GM19372 (cell line): Measurements from ENCODE around the gene GPR157.
"Not testable (repeated sequence)": the region's sequence is repeated elsewhere in the genome, so short reads cannot be mapped to it uniquely, and the experiment has no call there.

Experiments
- ATAC-seq: cut with Tn5 transposase; IDR thresholded peaks from one replicate; pipeline ENCODE4 v1.9.1; 2021; ENCODE audit warnings: mild to moderate bottlenecking, low read depth, moderate library complexity; ENCODE audit not compliant: unreplicated experiment

GPR157 gene

DNA sequence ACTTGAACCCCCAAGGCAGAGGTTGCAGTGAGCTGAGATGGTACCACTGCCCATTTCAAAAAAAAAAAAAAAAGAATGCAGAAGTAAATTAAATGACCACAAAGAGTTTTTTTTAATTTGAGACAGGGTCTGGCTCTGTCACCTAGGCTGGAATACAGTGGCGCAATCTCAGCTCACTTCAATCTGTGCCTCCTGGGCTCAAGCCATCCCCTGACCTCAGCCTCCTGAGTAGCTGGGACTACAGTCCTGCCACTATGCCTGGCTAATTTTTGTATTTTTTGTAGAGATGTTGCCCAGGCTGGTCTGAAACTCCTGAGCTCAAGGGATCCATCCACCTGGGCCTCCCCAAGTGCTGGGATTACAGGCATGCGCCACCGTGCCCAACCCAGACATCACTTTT lies 20.2 kb upstream of the GPR157 start:
- no peak for ATAC-seq

DNA sequence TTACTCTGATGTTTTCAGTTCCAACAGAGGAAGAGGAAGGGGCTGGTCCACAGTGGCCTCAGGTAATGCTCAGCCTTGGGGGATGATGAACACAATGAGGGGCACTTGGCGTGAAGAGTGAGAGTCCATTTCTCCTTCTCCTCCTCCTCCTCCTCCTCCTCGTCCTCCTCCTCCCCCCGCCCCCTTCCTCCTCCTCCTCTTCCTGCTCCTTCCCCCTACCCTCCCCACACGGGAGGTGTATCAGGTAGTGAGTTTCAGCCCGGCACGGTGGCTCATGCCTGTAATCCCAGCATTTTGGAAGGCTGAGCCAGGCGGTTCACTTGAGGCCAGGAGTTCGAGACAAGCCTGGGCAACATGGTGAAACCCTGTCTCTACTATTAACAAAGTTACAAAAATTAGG lies 17.3 kb upstream of the GPR157 start:
- no peak for ATAC-seq

DNA sequence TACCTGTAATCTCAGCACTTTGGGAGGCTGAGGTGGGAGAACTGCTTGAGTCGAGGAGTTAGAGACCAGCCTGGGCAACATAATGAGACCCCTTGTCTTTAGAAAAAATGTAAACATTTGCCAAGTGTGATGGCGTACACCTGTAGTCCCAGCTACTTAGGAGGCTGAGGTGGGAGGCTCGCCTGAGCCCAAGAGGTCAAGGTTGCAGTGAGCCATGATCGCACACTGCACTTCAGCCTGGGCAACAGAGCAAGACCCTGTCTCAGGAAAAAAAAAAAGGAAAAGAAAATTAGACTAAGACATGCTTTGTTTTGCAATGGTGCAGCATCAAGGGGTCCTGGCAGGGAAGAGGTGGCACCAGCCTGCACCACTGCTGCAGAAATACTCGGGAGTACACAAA lies 16.8 kb upstream of the GPR157 start:
- no peak for ATAC-seq

DNA sequence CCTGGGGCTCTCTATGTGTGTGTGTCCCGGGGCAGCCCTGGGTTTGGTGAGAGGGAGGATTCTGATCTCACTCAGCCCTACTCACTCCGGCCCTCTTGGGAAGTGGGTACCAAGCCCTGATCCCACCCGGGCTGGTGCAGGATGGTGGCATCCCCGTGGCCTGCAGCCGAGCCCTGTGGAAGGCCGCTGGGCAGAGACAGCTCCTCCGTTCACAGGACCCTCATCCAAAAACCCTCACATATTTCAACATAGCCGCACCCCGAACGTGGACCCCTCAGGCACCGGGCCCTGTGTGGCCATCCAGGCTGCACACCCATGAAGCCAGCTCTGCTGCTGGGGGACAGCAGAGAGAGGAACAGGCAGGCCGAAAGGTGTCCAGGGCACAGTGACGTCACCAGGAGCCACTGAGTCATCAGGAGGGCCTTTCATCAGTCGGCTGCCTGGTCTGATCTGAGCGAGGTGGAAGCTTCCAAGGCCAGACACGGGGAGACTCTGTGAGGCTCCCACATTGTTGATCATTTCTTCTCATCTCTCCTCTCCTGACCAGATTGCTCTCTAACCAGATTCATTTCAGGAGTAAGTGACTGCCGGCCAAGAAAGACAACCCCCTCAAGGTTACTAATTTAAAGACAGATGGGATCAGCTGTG lies 16.2 kb upstream of the GPR157 start:
- ATAC-seq, result no peak

DNA sequence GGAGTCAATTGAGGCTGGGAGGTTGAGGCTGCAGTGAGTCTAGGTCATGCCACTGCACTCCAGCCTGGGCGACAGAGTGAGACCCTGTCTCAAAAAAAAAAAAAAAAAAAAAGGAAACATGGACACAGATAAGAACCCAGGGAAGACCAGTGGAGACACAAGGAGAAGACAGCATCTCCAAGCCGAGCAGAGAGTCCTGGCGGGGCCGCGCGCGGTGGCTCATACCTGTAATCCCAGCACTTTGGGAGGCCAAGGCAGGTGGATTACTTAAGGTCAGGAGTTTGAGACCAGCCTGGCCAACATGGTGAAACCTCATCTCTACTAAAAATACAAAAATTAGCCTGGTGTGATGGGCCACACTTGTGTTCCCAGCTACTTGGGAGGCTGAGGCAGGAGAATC lies 15.6 kb upstream of the GPR157 start:
- ATAC-seq, result not testable (repeated sequence)

DNA sequence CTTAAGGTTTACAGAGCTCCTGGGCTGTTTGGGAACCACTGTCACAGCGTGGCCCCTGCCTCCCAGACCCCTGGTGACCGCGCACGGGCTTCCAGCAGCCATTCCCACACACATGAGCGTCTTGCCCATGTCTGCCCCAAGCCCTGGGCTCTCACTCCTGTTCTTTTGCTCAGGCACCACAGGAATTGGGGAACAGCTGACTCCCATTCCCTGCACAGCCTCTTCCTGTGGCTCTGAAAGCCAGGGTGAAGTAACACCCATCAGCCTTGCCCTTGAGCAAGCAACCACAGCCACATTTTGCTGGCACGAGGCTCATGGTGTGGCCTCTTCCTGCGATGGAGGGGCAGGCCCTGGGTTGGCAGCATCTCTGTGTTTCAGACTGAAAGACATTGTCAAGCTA lies 14.3 kb upstream of the GPR157 start:
- ATAC-seq, result no peak

DNA sequence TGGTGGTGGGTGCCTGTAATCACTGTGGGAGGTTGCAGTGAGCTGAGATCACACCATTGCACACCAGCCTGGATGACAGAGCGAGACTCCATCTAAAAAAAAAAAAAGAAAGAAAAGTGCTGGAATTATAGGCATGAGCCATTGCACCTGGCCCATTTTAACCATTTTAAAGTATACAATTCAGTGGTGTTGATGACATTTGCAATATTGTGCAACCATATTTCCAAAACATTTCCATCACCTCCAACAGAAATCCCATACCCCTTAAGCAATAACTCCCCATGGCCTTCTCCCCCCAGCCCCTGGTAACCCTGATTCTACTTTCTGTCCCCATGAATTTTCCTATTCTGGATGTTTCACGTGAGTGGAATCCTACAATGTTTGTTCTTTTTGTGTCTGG lies 11.0 kb upstream of the GPR157 start:
- no peak for ATAC-seq

DNA sequence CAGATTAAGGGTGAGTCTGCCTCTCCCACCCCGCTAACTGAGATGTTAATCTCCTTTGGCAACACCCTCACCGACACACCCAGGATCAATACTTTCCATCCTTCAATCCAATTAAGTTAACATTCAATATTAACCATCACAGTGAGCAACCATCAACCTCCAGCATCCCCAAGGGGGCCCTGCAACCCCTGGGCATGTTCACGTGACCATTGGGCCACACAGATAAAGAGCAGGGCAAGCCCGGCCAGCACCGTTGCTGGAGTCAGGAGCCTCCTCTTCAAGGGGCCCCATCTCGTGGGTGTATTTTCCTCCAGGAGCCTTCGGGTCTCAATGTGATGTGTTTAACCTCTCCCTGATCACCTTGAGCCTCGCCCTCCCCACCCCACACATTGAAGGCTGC lies 8.0 kb upstream of the GPR157 start:
- no peak for ATAC-seq

DNA sequence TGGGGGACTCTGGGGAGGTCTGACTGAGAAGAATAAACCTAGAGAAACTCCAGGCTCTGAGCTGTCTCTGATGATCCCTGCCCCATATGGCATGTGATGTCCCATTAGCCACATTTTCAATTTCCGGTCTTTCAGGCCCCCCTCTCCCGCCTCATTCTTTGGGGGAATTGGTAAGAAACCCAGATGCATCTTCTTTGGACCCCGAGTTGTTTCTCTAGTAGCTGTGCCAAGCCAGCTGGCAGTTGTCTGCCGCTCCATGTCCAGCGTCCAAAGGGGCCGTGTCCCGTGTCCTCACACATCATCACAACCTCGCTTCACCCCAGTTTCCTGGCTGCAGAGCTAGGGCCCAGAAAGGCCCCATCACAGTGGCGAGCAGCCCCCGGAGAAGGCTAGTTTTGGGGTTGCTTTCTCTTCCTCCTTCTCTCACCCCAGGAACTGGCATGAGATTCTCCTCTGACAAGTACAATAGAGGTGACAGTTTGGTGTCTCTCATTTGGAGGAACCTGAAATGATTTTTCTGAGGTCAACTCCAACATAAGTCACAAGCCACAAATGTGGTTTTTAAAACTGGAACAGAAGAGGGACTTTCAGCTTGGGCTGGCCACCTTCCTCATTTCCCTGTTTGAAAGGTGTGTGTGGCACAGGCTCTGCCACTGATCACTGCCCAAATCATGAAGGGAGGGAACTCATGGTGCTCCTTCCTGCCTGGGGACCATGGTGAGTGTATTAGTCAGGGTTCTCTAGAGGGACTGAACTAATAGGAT lies 6.4 kb upstream of the GPR157 start:
- ATAC-seq, result no peak

DNA sequence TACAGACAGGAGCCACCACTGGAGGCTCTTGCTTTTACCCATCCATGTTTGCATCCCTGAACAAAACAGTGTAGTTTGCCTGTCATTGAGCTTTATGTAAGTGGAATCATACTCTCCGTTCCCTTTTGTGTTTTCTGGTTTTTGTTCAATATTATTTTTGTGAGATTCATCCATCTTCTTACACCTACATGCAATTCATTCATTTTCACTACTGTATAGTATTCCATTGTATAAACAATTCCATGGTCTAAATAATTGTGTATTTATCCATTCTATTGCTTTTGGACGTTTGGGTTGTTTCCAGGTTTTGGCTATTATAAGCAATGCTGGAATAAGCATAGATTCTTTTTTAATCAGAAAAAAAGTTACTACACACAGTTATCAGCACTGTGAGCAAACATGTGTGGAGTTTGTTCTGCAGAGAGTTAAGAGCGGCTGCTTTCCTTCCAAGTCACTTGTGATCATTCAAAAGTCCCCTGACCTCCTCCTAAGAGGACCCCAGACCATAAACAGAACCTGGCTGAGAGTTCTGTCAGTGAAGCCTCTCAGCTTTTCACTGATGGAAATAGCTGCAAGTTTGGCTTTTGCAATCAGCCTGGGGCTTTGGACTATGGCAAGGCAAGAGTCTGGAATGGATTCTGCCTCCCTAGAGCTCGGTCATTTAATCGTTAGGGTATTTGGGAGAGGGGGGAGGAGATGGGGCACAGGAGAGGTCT lies 5.1 kb upstream of the GPR157 start:
- ATAC-seq, result no peak

DNA sequence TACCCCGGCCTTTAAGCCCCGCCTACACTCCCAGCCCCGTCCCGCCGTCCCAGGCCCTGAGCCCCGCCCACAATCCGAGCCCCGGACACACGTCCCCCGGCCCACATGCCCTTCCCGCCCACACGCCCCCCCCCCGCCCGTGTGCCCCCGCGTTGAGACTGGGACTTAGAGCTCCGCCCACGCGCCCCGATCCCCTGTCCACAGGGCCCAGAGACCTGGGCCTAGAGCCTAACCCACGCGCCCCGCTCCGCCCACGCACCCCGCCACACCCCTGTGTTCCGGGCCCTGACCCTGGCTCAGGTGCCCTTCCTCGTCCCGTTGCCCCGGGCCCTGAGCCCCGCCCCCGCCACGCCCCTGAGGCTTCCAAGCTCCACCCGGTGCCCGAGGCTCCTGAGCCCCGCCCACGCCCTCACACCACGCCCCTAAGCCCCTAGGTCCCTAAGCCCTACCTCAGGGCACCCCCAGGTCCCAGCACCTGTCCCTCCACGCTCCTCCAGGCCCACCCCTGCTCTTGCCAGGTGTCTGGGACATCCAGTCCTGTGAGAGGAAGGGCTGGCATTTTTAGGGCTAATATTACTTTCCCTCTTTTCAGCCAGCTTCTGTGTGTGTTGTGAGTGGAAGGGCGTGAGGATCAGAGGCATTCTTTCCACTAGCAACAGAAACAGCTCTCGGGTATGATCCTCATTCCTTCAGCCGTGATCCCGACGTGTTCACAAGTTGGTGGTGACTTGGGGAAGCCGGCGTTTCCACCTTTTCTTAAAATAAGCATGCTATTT lies 552 bp upstream of the GPR157 start:
- ATAC-seq, result peak; percentile 67

DNA sequence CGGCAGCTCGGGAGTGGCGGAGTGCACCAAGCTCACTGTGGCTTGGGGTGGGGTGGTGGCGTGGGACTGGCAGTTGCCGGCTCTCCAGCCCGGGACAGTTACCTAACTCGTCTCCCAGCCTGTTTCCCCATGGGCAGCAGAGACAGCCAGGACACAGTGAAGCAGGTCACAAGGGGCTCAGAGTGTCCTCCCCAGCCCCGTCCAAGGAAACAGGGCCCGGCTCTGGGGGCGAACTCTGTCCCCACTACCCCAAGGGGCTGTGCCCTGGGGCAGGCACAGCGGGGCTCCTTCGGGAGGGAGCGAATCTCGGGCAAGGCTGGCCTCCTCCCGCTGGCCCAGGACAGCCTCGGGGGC lies 759 bp downstream of the GPR157 start:
- ATAC-seq, result no peak

DNA sequence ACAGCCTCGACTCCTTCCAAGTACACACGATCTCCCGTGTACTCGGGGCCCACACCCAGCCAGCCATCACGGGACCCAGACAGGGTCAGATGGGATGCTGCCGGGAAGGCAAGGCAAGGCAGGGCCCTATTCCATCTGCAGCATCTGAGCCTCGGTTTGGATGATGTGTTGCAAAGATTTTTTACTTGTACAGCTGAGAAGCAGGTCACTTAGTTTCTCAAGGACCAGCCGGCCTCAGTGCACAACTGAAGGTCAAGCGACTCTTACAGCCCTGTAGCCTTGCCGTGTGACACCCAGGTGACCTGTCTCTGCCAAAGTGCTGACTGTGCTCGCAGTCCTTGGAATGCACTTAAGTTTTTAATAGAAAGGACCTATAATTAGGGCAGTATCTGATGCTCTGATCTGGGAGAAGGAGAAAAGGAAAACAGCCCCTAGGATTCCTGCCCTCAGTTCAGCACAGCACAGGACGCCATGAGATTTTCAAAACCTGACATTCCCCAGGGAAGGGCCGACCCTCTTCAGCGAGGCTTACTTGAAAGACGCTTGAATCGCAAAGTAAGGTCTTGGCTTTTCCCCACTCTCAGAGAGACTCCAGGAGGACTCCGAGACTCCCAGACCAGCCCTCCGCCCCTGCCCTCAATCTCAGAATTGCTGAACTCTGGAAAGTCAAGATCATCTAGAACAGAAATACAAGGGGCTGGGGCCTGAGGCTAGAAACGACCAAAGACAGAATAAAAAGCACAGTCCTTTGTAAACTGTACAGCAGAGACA lies 1.3 kb downstream of the GPR157 start:
- ATAC-seq, result no peak

DNA sequence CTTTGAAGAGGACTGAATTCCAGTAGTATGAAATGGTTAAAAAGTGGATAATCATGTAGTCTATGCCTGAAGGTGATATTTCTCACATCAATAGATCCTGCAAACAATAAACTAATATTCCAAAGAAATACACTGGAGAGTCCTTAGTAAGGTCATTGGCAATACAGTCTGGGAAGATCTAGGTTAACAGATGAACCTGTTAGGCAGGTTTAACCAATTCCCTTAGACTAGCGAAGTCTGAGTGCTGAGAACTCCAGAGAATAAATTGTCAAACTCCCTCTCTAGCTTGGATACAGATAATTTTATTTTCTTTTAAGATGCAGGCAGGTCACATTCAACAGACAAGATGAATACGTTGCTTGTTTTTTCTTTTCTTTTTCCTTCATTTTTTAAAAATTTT lies 2.4 kb downstream of the GPR157 start:
- ATAC-seq, result no peak

DNA sequence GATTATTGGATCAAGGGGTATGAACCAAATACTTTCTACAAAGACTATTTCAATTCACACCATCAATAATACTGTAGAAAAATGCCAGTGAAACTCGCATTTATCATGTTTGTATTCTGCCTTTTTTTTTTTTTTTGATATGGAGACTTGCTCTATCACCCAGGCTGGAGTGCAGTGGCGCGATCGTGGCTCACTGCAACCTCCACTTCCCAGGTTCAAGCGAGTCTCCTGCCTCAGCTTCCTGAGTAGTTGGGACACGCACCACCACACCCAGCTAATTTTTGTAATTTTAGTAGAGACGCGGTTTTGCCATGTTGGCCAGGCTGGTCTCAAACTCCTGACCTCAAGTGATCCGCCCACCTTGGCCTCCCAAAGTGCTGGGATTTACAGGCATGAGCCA lies 3.1 kb downstream of the GPR157 start:
- ATAC-seq, result not testable (repeated sequence)

DNA sequence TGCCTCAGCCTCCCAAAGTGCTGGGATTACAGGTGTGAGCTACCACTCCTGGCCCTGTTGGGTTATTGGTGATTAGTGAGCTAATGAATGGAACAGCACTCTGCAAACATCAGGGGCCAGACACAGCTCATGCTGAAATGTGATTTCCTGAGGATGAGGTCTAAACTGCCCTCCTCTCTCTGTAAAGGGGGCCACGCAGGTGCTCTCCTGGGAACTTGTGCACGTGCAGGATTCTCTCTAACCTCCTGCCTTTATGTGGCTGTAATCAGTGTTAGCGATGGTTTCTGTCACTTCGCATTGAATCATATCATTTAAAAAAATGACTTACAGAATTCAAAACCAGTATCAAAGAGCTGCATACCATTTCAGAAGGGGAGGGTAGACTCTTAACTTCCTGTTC lies 3.6 kb downstream of the GPR157 start:
- ATAC-seq, result no peak

DNA sequence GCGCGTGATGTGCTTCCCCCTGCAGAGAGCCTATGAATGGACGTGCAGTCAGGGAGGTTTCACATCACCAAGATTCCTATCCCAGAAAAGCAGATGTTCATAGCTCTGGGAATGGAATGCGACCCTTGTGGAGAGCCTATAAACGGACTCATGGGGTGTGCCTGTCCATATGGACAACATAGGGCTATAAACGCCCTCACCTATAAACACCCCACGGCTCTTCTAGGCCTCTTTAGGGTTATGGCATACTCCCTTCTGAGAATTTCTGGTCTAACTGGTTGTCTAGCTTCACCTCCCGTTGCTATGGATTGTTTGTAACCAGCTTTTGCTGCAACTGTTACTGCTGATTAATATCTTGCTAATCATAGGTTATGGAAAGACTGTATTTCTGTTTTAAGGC lies 4.5 kb downstream of the GPR157 start:
- ATAC-seq, result not testable (repeated sequence)

DNA sequence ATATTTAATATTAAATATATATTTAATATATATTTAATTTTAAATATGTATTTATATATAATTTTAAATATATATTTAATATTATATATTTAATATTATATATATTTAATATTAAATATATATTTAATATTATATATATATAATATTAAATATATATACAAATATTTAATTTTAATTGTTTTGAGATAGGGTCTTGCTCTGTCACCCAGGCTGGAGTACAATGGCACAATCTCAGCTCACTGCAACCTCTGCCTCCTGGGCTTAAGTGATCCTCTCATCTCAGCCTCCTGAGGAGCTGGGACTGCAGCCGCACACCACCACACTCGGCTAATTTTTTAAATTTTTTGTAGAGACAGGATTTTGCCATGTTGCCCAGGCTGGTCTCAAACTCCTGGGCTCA lies 5.2 kb downstream of the GPR157 start:
- not testable (repeated sequence) for ATAC-seq

DNA sequence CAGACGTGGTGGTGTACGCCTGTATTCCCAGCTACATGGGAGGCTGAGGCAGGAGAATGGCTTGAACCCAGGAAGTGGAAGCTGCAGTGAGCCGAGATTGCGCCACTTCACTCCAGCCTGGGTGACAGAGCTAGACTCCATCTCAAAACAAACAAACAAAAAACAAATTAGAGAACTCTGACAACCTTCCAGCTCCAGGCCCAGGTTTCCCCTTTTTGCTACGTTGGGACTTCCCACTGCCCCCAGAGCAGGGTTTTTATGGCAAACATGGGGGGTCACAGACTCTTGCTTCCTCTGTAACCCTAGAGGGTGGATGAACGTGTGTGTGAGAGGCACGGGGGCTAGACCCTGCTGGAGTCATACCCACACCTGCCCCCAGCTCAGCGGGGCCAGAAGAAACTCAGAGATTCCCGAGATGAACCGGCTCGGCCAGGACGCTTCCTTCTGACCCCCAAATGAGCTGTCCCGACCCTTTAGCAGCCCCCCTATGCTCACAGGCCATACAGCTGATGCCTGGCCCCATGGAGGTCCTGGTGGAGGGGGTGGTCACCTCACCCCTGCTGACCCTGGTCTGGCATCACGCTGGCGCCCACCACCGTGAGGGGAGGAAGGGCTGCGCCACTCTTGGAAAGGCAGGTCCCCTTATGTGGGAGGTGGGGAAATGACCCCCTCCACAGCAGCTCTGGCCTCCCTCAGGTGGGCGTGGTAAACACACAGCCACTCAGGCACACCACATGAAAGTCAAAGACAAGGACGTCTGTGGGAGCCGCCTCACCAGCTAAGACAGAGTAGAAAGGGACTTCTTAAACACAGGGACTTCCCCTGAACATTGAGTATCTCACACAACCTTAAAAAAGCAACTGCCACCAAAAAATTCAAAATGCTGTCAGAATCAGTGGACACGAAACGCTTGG lies 7.1 kb downstream of the GPR157 start:
- peak; percentile 75 for ATAC-seq
